Activated T-cell treated with anti-CD3 and anti-CD28 coated beads, Interleukin-2, amount 50 U/mL, for 4 hours (primary cell): Measurements from ENCODE around the gene ANO4. TPM values are rescaled to one million over a fixed set of nuclear protein-coding genes. Genes with fewer than 3 reads are reported as not detected.

Experiments used
- ATAC-seq, 2 donors: fragments of 200-7000 bp; cut with Tn5 transposase; one replicate each; pipeline ENCODE4 v1.10.0; 2021
- DNase-seq: peaks from one replicate; pipeline ENCODE4 v3.0.0-alpha.2; 2020
- H3K27me3 Mint-ChIP-seq: one replicate; pipeline ENCODE4 v1.8.0; 2021; ENCODE audit warnings: low read depth, mixed read lengths
- H3K36me3 Mint-ChIP-seq: one replicate; pipeline ENCODE4 v1.8.0; 2022; ENCODE audit warnings: mixed read lengths; ENCODE audit not compliant: insufficient read depth
- H3K4me1 Mint-ChIP-seq: one replicate; pipeline ENCODE4 v1.8.0; 2021; ENCODE audit warnings: low read depth, mixed read lengths
- H3K4me3 Mint-ChIP-seq: one replicate; pipeline ENCODE4 v1.8.0; 2021; ENCODE audit warnings: mild to moderate bottlenecking, moderate library complexity, mixed read lengths
- H3K9me3 Mint-ChIP-seq: one replicate; pipeline ENCODE4 v1.8.0; 2021; ENCODE audit warnings: mixed read lengths
- total RNA-seq, 3 donors: library from RNA; stranded (reverse); gene quantifications; one replicate each; pipeline ENCODE4 v1.2.1, GENCODE V29; 2021

Gene ANO4
- total RNA-seq, 3 donors from 2014 or later: not detected

GRCh38 chr12:100868487-100868886 lies 73.9 kb downstream of the ANO4 start:
- H3K4me3 Mint-ChIP-seq: no peak overlapping the region
- H3K36me3 Mint-ChIP-seq: no peaks in the 10 kb centered on the region
- H3K27me3 Mint-ChIP-seq: no peaks in the 10 kb centered on the region
- ATAC-seq: no peak
- DNase-seq: no peak
- no peaks in the 10 kb centered on the region for H3K4me1 Mint-ChIP-seq
- H3K9me3 Mint-ChIP-seq: peaks cover 8% of the 10 kb centered on the region

DNA sequence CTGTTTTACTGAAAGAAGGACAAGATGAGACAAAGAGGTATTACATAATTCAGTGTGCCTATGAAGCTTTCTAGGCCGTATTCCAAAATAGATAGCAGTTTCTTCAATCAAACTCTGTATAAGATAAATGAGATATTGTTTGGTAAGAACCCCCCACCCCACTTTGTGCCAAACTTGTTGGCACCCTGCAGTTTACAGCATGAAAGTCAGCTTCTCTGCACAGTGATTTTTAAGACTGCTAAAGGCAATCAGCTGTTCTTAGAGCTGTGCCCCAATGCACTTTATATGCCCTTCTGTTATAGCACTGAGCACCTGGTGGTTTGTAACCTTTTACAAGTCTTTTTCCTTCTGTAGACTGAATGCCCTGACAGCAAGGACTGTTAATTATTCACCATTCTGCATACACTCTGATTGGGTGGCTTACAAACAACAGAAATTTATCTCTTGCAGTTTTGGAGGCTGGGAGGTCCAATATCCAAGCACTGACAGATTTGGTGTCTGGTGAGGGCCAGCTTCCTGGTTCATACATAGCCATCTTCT lies 76.7 kb downstream of the ANO4 start:
- Mint-ChIP-seq H3K27me3 (no peaks in the 10 kb centered on the region), H3K9me3 (peaks cover 19% of the 10 kb centered on the region), H3K4me1 (no peaks in the 10 kb centered on the region), H3K36me3 (no peaks in the 10 kb centered on the region), H3K4me3 (no peak overlapping the region)
- ATAC-seq (no peak), DNase-seq (no peak)

GRCh38 chr12:100875156-100875555 lies 80.6 kb downstream of the ANO4 start:
- DNase-seq (no peak), ATAC-seq (no peak)
- Mint-ChIP-seq H3K4me3 (no peak overlapping the region), H3K9me3 (peaks cover 19% of the 10 kb centered on the region), H3K4me1 (no peaks in the 10 kb centered on the region), H3K36me3 (no peaks in the 10 kb centered on the region), H3K27me3 (no peaks in the 10 kb centered on the region)

DNA sequence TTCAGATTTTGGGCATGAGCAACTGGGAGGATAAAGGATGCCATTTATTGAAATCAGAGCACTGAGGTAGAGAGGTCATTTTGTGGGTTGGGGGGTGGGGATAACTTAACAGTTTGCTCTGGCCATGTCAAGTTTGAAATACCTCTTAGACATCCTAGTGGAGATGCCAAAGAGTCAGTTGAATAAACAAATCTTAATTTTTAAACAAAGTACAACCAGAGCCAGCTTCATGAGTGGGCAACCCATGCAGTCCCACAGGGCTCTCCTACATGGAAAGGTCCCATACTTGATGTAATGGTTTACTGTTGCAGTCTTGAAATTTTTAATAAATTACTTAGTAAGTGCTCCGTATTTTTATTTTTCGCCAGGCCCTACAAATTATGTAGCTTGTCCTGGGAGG lies 81.2 kb downstream of the ANO4 start:
- no peak overlapping the region for H3K4me3 Mint-ChIP-seq
- DNase-seq: no peak
- H3K4me1 Mint-ChIP-seq: no peaks in the 10 kb centered on the region
- no peak for ATAC-seq
- peaks cover 19% of the 10 kb centered on the region for H3K9me3 Mint-ChIP-seq
- no peaks in the 10 kb centered on the region for H3K27me3 Mint-ChIP-seq
- no peaks in the 10 kb centered on the region for H3K36me3 Mint-ChIP-seq

- no peak for DNase-seq
- Mint-ChIP-seq H3K4me1 (no peaks in the 10 kb centered on the region), H3K36me3 (no peaks in the 10 kb centered on the region), H3K9me3 (peaks cover 18% of the 10 kb centered on the region), H3K4me3 (no peak overlapping the region), H3K27me3 (no peaks in the 10 kb centered on the region)
- ATAC-seq: no peak
These were observed 83.2 kb downstream of the ANO4 start for GRCh38 chr12:100877776-100878175.

DNA sequence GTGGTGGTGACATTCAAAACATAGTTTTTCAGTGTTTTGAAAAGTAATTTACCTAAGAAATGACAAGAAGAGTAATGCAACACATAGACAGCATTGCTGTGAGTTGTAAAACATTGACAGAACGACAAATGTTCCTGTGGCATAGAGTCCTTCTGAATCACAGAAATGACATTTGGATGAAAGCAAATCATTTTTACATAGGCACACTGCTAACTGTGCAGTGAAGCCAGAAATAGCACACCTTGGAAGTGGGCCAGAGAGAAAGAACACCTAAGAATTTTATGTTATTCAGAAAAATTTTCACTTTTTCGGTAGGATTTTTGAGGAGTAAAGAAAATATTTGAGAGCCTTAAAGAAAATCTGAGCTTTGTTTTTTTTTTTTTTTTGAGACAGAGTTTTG lies 100.6 kb downstream of the ANO4 start:
- H3K4me1 Mint-ChIP-seq: no peaks in the 10 kb centered on the region
- no peak overlapping the region for H3K4me3 Mint-ChIP-seq
- DNase-seq (no peak), ATAC-seq (no peak)
- H3K27me3 Mint-ChIP-seq: no peaks in the 10 kb centered on the region
- no peaks in the 10 kb centered on the region for H3K9me3 Mint-ChIP-seq
- no peaks in the 10 kb centered on the region for H3K36me3 Mint-ChIP-seq

DNA sequence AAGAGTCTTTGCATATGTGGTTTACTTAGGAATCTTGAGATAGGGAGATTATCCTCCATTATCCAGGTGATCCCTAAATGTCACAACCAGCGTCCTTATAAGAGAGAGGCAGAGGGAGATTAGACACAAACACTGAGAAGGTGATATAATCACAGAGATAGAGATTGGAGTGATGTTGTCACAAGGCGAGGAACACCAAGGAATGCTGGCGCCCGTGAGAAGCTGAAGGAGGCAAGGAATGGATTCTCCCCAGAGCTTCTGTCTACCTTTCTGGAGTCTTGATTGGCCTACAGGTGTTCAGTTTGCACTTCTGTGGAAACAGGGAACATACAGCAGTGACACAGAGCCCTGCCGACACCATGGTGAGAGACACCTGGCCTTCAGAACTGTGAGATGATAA lies 101.6 kb downstream of the ANO4 start:
- Mint-ChIP-seq H3K36me3 (no peaks in the 10 kb centered on the region), H3K4me1 (no peaks in the 10 kb centered on the region), H3K27me3 (no peaks in the 10 kb centered on the region), H3K4me3 (no peak overlapping the region), H3K9me3 (peaks cover 4% of the 10 kb centered on the region)
- no peak for ATAC-seq
- DNase-seq: no peak

DNA sequence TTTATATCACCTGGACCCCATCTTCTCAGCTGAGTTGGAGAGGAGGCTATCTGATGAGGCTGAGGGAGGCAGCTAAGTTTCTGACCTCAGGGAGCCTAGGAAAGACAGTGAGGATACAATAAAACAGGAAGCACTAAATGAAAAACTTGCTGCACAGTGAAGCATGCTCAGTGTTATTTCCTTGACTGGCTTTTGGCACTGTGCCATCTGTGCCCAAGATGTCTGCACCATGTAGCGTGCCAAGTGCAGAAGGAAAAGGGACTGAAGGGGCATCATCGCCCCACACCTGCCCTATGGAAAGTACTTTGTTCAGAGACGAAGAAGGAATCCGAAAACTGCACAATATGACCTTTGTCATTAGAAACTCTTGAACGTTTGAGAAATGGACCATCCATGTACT lies 102.7 kb downstream of the ANO4 start:
- Mint-ChIP-seq H3K4me1 (no peaks in the 10 kb centered on the region), H3K4me3 (no peak overlapping the region)

GRCh38 chr12:100899301-100899700 lies 104.7 kb downstream of the ANO4 start:
- no peak for DNase-seq
- ATAC-seq: no peak
- H3K27me3 Mint-ChIP-seq: no peaks in the 10 kb centered on the region
- H3K4me3 Mint-ChIP-seq: no peak overlapping the region
- no peaks in the 10 kb centered on the region for H3K4me1 Mint-ChIP-seq
- peaks cover 6% of the 10 kb centered on the region for H3K9me3 Mint-ChIP-seq
- no peaks in the 10 kb centered on the region for H3K36me3 Mint-ChIP-seq

More for the DNA sequence above, 102.7 kb downstream of the ANO4 start:
- DNase-seq (no peak), ATAC-seq (no peak)
- peaks cover 4% of the 10 kb centered on the region for H3K9me3 Mint-ChIP-seq
- H3K36me3 Mint-ChIP-seq: no peaks in the 10 kb centered on the region
- H3K27me3 Mint-ChIP-seq: no peaks in the 10 kb centered on the region

DNA sequence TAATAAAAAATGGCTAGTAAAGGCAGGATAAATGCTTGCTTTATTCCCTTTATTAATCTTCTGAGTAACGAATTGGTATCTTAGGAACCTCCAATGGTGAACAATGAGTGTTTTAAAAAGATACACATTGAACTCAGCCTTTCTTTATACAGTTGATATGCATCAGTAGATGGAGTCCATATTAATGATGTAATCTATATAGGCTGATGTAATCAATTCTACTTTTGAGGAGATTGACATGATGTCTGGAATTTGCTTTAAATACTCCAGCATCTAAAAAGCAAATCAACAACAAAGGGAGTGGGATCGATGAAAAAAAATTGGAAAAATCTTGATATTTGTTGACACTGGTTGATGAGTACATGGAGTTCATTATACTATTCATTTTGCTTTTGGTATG lies 106.2 kb downstream of the ANO4 start:
- H3K27me3 Mint-ChIP-seq: no peaks in the 10 kb centered on the region
- H3K4me3 Mint-ChIP-seq: no peak overlapping the region
- H3K36me3 Mint-ChIP-seq: no peaks in the 10 kb centered on the region
- ATAC-seq (no peak), DNase-seq (no peak)
- peaks cover 6% of the 10 kb centered on the region for H3K9me3 Mint-ChIP-seq
- H3K4me1 Mint-ChIP-seq: no peaks in the 10 kb centered on the region

- peaks cover 6% of the 10 kb centered on the region for H3K9me3 Mint-ChIP-seq
- ATAC-seq (no peak), DNase-seq (no peak)
- H3K4me1 Mint-ChIP-seq: no peaks in the 10 kb centered on the region
- no peak overlapping the region for H3K4me3 Mint-ChIP-seq
- no peaks in the 10 kb centered on the region for H3K36me3 Mint-ChIP-seq
- H3K27me3 Mint-ChIP-seq: no peaks in the 10 kb centered on the region
These were observed 106.7 kb downstream of the ANO4 start for GRCh38 chr12:100901266-100901665.

DNA sequence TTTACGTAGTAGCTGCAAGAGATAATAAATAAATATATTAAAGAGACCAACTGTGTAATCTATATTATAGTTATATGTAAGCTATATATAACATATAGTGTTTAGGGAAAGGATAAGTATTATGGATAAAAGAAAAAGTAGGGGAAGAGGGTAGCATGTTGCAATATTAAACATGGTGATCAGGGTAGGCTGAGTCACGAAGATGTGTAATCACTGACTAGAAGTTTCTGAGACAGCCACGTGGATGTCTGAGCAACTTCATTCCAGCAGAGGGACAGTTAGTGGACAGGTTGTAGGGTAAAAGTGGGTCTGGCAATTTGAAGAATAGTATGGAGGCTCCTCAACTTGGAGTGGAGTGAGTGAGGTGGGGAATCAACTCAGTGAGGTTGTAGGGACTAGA lies 109.7 kb downstream of the ANO4 start:
- ATAC-seq (no peak), DNase-seq (no peak)
- Mint-ChIP-seq H3K27me3 (no peaks in the 10 kb centered on the region), H3K4me3 (no peak overlapping the region), H3K36me3 (no peaks in the 10 kb centered on the region), H3K4me1 (no peaks in the 10 kb centered on the region), H3K9me3 (peaks cover 6% of the 10 kb centered on the region)

- Mint-ChIP-seq H3K9me3 (no peaks in the 10 kb centered on the region), H3K27me3 (no peaks in the 10 kb centered on the region), H3K36me3 (no peaks in the 10 kb centered on the region), H3K4me1 (no peaks in the 10 kb centered on the region), H3K4me3 (no peak overlapping the region)
- DNase-seq (no peak), ATAC-seq (no peak)
These were observed 113.9 kb downstream of the ANO4 start for GRCh38 chr12:100908501-100908900.

GRCh38 chr12:100913872-100914592 lies 119.5 kb downstream of the ANO4 start:
- no peak for ATAC-seq
- no peaks in the 10 kb centered on the region for H3K9me3 Mint-ChIP-seq

GRCh38 chr12:100919116-100919515 lies 124.5 kb downstream of the ANO4 start:
- H3K27me3 Mint-ChIP-seq: no peaks in the 10 kb centered on the region
- no peaks in the 10 kb centered on the region for H3K4me1 Mint-ChIP-seq
- DNase-seq (no peak), ATAC-seq (no peak)
- H3K36me3 Mint-ChIP-seq: no peaks in the 10 kb centered on the region
- H3K9me3 Mint-ChIP-seq: no peaks in the 10 kb centered on the region
- no peak overlapping the region for H3K4me3 Mint-ChIP-seq

More at GRCh38 chr12:100913872-100914592, 119.5 kb downstream of the ANO4 start:
- H3K4me3 Mint-ChIP-seq: no peak overlapping the region
- H3K27me3 Mint-ChIP-seq: no peaks in the 10 kb centered on the region
- DNase-seq: no peak
- H3K36me3 Mint-ChIP-seq: no peaks in the 10 kb centered on the region
- no peaks in the 10 kb centered on the region for H3K4me1 Mint-ChIP-seq
